GM12892 (cell line): Measurements from ENCODE around the gene POP7.

Experiments
- DNase-seq: peaks from one replicate; pipeline ENCODE4 v3.0.0; 2011; ENCODE audit not compliant: insufficient read length
- FAIRE-seq: peaks from 2 replicates; lab custom pipeline; 2011; peaks lifted over from hg19 to GRCh38; lab: Jason Lieb, UNC
- POLR2A ChIP-seq: IDR thresholded peaks from 2 replicates; pipeline ENCODE4 v1.6.1; 2011; ENCODE audit warnings: low read depth, low read length, control low read depth
- POLR2AphosphoS5 ChIP-seq: IDR thresholded peaks from 2 replicates; pipeline ENCODE4 v1.6.1; 2011; ENCODE audit warnings: low read depth, low read length, control low read depth
- TAF1 ChIP-seq: IDR thresholded peaks from 2 replicates; pipeline ENCODE4 v1.6.1; 2011; ENCODE audit warnings: low read depth, mild to moderate bottlenecking, control low read depth, low read length, borderline replicate concordance

The POP7 gene

DNA sequence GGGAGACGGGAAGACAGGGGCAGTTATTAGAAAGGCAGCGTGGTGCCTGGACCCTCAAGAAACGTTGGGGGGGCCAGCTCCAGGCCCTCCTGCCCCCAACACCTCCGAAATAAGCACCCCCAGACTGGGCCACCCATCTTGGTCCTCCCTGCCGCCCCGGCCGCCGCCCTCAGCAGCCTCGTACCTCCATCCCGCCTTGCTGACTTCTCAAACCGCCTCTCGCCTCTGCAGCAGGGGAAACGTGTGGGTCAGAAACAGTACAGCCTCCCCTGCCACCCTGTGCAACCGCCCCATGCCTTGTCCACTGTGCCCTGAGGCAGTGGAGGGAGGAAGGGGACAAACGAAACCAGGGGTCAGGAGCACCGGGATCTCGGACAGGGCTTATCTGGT, 19.1 kb upstream of the POP7 start:
- FAIRE-seq (no peak), DNase-seq (peak; percentile 13)
- TF ChIP-seq POLR2AphosphoS5: no peak
- TF ChIP-seq TAF1: no peak
- TF ChIP-seq POLR2A: no peak

DNA sequence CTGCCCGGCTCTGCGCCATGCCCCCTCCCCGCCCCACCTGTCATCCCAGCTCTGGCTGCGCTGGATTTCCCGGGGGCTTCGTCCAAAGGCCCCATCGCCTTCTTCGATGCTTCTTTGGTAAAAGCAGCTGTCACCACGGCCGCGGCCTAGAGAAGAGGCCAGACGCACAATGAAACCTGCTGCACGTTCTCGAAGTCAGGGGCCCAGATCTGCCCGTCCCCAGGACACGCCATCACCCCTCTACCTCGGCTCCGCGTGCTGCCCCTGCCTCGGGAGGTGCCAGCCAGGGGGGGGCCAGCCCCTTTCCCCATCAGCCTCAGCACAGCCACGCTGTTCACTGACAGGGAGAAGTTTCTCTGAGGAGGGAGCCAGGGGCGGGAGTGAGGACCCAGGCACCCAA, 18.7 kb upstream of the POP7 start:
- no peak for DNase-seq
- no peak for FAIRE-seq
- TF ChIP-seq POLR2AphosphoS5 (no peak), POLR2A (no peak)

DNA sequence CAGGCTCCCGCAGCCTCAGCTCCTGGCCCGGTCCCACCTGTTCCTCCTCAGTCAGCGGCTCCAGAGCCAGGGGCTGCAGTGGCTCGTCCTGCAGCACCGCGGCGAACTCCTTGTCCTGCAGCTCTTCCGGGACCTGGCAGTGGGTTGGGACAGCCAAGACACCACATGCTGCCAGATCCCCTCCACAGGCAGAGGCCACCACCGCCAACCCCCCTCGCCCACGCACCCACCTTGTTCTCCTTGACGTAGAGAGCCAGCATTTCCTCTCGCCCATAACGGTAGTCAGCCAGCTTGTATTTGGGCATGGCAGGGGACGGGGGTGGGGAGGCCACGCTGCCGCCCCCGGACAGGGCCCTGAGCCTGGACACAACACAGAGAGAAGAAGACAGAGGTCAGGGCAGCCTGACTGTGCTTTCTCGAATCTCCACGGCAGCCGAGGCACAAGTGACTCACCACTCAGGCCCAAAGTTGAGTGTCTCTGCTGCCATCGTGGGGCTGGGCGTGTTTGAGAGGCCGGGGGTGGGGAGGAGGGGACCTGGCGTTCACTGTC, 18.1 kb upstream of the POP7 start:
- peak; percentile 14 for DNase-seq
- TF ChIP-seq POLR2A (no peak), TAF1 (no peak), POLR2AphosphoS5 (no peak)
- FAIRE-seq: no peak

DNA sequence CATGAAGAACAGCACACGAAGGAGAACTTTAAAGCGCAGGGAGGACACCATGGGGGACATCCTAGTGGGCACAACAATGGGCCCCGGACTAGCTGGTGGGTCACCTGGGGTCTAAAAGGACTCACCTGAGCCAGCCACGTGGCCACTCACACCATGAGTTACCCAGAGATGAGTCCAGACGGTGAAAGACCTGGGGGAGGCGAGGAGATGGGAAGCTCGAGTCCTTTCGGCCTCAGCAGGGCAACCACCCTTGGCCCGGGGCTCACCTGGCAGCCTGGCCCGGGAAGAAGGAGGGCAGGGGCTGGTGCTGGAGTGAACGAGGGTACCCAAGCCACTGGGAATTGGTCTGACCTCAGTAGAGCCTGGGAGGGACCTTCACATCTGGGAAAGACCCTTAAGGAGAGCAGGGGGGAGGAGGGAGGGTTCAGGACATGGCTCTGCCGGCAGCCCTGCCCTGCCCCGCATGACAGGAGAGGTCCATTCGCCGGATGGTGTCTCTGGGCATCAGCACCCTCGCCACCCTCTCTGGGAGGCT, 17.5 kb upstream of the POP7 start:
- DNase-seq (no peak), FAIRE-seq (no peak)
- no peak for TF ChIP-seq POLR2AphosphoS5
- TF ChIP-seq TAF1: no peak
- no peak for TF ChIP-seq POLR2A

DNA sequence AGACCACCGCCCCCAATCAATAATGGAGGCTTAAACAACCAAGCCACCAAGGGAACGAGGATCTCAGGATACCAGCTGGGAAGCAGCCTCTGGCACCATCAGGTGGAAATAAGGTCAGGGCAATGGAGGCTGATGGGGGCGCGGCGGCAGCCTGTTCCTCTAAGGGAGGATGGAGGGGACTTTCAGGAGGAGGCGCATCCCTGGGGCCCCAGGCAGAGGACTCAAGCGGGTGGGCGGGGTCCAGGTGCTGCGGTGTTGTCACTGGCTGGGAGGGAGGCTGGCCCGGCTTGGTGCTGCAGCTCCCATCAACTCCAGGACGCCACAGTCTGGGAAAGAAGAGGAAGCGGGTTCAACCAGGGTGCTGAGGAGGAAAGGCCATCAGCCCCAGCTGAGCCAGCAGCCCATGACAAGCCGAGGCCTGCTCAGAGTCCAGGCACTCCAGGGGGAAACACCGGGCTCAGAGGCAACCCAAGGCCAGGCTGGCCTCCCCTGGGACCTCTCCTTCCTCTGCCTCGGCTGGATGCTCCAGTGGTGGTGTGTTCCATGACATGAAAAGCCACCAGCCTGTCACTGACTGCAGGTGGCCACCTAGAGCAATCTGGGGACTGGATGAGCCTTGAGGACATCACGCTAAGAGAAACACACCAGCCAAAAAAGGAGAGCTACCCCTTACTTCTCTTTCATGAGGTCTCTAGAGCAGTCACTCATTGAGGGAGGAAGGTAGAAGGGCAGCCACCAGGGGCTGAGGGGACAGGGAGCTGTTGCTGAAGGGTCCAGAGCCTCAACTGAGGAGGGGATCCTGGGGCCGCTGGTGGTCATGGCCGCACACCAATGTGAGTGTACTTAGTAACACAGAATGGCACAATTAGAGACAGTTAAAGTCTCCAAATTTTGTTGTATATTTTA, 16.4 kb upstream of the POP7 start:
- TF ChIP-seq TAF1 (no peak), POLR2AphosphoS5 (no peak), POLR2A (no peak)
- DNase-seq (peak; percentile 25), FAIRE-seq (peak; percentile 51)

DNA sequence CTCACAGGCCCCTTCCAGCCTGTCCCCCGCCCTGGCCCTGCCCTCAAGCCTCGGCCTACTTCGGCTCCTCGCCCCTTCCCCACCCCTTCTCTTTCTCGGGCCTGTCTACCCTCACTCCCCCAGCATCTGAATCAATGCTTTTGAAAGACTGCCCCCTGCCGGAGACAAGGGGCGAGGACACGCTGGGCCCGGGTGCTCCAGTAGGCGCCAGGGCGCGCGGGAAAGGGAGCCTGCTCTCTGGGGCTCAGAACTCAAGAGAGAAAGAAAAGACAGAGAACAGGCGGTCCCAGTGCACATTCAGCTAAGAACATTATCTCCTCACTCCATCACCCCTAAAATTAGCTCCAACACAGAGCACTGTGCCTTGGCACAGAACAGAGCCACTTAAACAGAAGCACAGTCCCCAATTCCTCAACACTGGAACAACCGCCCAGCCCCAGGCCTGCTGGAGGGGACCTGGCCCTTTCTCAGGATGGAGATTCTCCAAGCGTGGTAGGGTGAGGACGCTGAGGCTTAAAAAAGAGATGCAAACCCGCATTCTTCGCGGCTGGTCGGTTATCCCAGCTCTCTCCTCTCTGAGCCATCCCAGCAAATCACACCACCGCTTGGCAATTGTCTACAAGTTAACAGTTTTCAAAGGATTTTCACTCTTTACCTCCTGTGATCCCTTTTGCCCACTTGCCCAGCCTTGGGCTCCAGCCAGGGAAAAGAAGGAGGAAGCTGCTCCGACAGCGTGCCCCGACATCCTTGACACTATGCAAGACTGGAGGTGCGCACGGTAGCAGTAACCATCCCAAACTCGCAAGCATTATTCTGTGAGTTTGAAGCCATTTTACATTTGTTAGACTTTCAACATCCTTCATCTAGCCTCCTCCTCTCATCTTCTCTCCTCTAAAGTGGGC, 14.0 kb upstream of the POP7 start:
- DNase-seq (peak; percentile 89), FAIRE-seq (peak; percentile 95)
- TF ChIP-seq TAF1: no peak
- no peak for TF ChIP-seq POLR2AphosphoS5
- no peak for TF ChIP-seq POLR2A

DNA sequence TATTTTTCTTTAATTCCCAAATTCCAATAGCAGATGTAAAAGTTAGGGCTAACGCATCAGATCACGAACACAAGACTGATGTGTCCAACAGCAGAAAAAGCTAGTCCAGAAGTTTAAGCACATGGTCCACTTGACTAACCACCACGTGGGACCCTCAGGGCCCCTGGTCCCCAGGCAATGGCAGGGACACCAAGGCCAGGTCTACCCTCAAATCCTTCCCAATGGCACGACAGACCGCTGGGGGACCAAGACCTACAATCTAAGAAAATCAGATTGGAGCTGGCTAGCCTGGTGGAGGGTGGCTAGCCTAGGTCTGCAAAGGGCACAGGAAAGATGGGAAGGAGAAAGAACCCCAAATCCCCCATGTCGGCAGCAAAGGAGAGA, 13.4 kb upstream of the POP7 start:
- FAIRE-seq: peak; percentile 38
- TF ChIP-seq TAF1 (no peak), POLR2AphosphoS5 (no peak), POLR2A (no peak)
- DNase-seq: peak; percentile 8

DNA sequence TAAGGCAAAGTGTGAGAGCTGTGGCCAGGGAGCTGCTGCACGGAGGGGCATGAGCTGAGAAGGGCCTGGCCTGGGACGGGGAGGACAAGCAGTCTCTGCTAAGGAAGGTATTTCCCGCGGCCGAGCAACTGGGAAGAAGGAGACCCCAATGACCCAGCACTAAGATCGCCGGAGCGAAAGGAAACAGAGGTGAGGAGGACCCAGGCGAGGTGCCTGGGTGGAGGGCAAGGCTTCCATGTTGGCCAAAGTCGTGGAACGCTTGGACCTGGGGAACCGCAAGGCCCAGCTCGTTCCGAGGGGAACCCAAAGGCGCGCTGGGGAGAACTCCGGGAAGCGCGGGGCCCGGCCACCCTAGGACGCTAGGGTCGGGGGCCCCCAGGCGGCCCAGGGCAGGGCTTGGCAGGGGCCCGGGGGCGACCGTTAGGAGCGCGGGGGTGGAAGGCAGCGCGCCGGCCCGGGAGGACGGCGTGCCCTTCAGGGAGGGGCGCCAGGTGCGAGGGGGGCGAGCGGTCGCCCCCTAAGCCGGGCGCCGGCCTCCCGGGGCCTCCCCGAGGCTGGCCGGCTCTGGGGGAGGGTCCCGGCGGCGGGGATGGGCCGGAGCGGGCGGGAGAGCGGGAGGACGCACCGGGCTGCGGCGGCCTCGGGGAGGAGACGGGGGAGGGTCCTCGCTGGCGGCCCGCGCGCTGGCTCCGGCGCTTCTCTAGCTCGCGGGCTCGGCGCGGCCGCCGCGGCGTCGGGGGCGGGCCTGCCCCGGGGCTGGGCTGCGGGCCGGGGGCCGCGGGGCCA, 12.4 kb upstream of the POP7 start:
- FAIRE-seq (no peak), DNase-seq (peak; percentile 37)
- TF ChIP-seq POLR2AphosphoS5: no peak
- no peak for TF ChIP-seq POLR2A
- TF ChIP-seq TAF1: no peak

DNA sequence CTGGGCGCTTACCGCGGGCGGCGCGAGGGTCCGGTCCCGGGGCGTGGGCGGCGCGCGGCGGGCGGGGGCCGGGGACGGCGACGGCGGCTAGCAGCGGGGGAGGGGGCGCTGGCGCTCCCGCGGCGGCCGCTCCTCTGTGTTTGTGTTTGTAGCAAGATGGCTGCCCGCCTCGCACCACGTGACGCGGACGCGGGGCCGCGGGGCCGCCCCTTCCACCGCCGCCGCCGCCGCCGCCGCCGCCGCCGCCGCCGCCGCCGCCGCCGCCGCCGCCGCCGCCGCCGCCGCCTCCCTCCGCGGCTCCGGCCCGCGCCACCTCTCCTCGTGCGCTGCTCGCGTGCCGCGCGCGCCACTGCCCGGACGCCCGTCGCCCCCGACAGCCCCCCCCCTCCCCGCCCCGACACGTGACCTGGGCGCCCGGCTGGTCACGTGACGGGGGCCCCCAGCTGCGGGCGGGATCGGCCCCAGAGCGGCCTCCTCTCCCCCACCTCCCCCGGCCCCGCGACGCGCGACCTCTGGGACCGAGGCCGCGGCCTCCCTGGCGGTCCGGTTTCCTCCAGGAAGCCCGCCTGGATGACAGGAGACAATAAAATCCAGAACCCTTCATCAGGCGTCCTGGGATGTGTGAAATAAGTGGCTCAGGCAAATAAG, 11.7 kb upstream of the POP7 start, which contains the start of gene GIGYF1:
GIGYF1 (minus strand) TSS at position 153 of the 648 bp plus-strand sequence. CDS start 6,012 bp downstream, outside the sequence.
- peak; percentile 87 for DNase-seq
- FAIRE-seq: no peak
- TF ChIP-seq POLR2AphosphoS5 (no peak), POLR2A (no peak), TAF1 (no peak)

DNA sequence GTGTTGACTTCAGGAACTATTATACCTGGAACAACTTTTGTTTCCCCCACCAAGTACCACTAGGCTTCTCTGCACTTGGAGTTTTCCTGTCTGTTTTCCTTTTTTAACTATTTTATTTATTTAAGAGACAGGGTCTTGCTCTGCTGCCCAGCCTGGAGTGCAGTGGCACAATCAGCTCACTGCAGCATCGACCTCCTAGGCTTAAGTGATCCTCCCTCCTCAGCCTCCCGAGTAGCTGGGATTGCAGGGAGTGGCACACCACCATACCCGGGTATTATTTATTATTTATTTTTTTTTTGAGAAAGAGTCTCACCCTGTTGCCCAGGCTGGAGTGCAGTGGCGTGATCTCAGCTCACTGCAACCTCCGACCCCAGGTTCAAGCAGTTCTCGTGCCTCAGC, 9.8 kb upstream of the POP7 start:
- FAIRE-seq (no peak), DNase-seq (no peak)
- TF ChIP-seq TAF1: no peak
- TF ChIP-seq POLR2AphosphoS5: no peak
- no peak for TF ChIP-seq POLR2A
